GM10847 (cell line): ENCODE measurements around the gene RNF113A.

Experiments used
- POLR2A ChIP-seq: IDR thresholded peaks from 2 replicates; pipeline ENCODE4 v1.6.1; 2011; ENCODE audit not compliant: insufficient read length; ENCODE audit errors: extremely low read depth

The RNF113A gene

DNA sequence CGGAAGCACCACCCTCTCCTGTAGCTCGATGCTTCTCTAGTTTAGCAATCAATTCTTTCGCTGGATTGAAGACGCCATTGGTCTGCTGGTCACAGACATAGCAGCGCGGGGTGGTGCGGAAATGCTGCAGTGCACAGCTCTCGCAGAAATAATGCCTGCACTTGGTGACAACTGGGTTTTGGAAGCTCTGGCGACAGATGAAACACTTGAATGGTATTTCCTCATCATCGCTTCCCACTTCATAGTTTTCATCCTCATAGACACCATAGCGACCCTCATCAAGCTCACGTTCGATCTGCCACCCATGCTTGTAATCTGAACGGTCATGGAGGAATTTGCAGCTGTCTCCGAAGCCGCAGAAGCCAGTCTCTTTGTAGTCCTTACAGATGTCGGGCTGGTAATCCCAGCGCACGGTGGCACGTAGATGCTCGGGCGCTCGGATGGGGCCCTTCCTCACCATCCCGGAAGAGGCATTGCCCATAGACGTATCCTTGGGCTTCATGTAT, 854 bp downstream of the RNF113A start:
- no peak for TF ChIP-seq POLR2A

DNA sequence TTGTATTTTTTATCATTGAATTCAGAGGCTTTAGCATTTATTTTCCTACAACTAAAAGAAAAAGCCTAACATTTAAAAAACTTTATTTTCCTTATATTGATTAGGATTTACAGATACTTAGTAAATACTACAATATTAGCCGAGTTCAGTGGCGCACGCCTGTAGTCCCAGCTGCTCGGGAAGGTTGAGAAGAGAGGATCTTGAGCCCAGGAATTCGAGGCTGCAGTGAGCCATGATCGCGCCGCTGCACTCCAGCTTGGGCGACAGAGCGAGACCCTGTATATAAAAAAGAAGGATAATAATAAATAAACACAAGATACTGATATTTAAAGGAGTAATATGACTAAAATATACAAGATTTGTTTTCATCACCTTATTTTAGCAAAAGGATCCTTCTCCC, 18.1 kb downstream of the RNF113A start:
- TF ChIP-seq POLR2A, result no peak

DNA sequence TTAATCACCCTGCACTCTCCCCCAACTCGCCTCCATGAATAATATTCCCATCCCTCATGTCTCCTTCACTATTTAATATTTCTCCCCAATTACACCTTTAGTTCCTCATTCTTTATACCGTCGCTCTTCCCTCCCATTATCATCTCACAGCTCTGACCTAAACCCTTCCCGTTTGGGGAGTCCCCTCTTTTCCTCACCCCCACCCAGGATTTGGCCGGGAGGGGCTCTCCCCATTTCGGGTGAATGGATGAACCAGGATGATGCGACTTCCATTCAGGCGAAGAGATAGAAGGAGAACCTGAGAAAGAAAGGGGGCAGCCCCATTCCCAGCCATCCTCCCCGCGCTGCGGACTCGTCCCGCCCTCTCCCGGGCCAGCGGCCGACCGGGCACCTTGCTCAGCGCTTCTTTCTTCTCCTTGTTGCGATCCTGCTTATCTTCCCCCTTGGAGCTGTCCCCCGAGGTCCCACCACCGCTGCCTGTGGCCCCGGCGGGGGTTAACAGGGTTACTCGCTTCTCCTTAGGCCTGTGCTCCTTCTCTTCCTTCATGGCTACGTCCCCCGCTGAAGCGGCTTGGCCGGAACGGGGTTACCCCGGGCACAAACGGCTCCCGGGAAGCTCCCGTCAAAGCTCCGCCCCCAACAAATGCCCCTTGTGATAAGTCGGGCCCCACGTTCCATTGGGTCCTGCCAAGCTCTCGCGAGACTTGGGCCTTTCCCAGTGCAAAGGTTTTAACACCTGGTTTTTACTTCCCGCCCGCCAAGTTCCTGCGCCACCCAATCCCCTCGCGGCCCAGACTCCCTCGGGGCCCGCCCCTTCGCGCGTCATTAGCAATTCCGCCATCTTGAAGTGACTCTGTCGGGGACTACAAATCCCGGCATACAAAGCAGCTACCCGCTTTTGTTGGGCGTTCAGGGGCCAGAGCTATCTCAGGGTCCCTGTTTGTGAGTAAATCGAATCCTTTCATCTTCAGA, 18.9 kb downstream of the RNF113A start, which contains the start of gene UPF3B:
TSS of gene UPF3B (minus strand) at position 582 of the 972 bp plus-strand sequence. CDS start at position 547, 35 bp downstream.
- TF ChIP-seq POLR2A, result peak; percentile 57

DNA sequence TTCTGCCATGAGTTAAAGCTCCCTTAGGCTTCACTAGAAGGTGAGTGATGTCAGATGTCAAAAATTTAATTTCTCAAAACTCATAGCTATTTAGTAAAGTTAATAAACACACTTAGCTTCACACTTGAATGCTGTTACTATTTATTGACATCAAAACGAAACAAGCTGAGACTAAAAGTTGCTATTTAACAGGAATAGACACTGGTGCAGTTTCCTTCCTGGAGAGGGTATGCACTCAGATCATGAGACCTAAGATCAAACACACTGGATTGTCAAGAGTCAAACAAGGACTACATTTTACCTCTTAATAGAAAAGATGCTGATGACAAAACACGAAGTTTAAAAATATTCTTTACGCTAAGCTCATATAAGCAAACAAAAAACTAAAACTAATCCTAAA, 37.6 kb downstream of the RNF113A start:
- TF ChIP-seq POLR2A, result no peak

DNA sequence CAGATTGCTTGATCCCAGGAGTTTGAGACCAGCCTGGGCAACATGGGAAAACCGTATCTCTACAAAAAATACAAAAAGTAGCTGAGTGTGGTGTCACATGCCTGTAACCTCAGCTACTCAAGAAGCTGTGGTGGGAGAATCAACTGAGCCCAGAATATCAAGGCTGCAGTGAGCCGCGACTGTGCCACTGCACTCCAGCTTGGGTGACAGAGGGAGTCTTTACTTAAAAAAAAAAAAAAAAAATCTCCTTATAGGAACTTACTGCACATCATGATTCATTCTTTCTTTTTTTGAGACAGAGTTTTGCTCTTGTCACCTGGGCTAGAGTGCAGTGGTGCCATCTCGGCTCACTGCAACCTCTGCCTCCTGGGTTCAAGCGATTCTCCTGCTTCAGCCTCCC, 43.1 kb downstream of the RNF113A start:
- no peak for TF ChIP-seq POLR2A

DNA sequence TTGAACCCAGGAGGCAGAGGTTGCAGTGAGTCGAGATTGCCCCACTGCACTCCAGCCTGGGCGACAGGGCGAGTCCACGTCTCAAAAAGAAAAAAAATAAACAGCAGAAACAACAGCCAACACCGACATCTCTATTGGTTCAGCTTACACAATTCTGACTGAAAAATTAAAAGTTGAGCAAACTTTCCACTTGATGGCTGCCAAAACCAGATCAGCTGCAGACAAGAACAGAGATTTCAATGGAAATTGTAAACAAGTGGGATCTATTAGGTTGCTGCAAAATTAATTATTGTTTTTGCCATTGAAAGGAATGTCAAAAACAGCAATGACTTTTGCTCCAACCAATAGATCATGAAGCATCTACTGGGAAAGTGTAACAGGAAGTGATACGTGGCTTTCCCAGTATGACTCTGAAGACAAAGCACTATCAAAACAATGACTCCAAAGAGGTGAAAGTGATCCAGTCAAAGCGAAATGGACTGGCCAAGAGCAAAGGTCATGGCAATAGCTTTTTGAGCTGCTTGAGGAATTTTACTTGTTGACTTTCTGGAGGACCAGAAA, 45.1 kb downstream of the RNF113A start:
- TF ChIP-seq POLR2A, result no peak
